Loucy (cell line): ENCODE measurements around the gene CSNK1G1.

Experiments
- CTCF ChIP-seq: fragments of 200-600 bp; sonication (generic); conservative IDR thresholded peaks from 2 replicates; pipeline ENCODE4 v1.5.1; 2014; ENCODE audit warnings: mild to moderate bottlenecking, antibody characterized with exemption, low read length
- EZH2phosphoT487 ChIP-seq: fragments of 200-600 bp; IDR thresholded peaks from 2 replicates; pipeline ENCODE4 v1.6.1; 2018; ENCODE audit warnings: antibody characterized with exemption, mild to moderate bottlenecking, moderate library complexity, borderline replicate concordance

- TF ChIP-seq CTCF = no peak
- no peak for TF ChIP-seq EZH2phosphoT487
These were observed 199.9 kb downstream of the CSNK1G1 start for GRCh38 chr15:64155802-64156651.
